MCF 10A (cell line): ENCODE measurements around the gene GLIS2. TPM values are rescaled to one million over a fixed set of nuclear protein-coding genes. Genes with fewer than 3 reads are reported as not detected.
A peak's percentile ranks its signal among the peaks of the same experiment; 100 is the strongest.

Experiments used
- BruUV-seq: library from RNA; stranded (reverse); fragments of 400-500 nt; replicated peaks from 2 replicates; lab custom pipeline; 2021; lab: Mats Ljungman, UMichigan
- CTCF ChIA-PET: fragments of 300-600 bp; sonication (Branson Sonifier 250); formaldehyde crosslinking; extraction: SDS; loops from one replicate; lab custom pipeline; 2021; ENCODE audit warnings: antibody characterized with exemption, inconsistent platforms; lab: Yijun Ruan, JAX
- POLR2A ChIA-PET: fragments of 300-600, 350-650 bp; sonication (Branson Sonifier 250); formaldehyde crosslinking; extraction: SDS; loops from one replicate; lab custom pipeline; 2020; ENCODE audit warnings: antibody characterized with exemption, inconsistent platforms; lab: Yijun Ruan, JAX
- DNase-seq: peaks from one replicate; pipeline ENCODE4 v3.0.0-alpha.2; 2018; ENCODE audit not compliant: unreplicated experiment
- H3K27ac Mint-ChIP-seq: one replicate; pipeline ENCODE4 v1.8.0; 2022; ENCODE audit warnings: mild to moderate bottlenecking, low read depth, mixed read lengths; ENCODE audit not compliant: unreplicated experiment
- H3K27me3 Mint-ChIP-seq: one replicate; pipeline ENCODE4 v1.8.0; 2022; ENCODE audit warnings: mixed read lengths; ENCODE audit not compliant: insufficient read depth, unreplicated experiment
- H3K36me3 Mint-ChIP-seq: one replicate; pipeline ENCODE4 v1.8.0; 2022; ENCODE audit warnings: mild to moderate bottlenecking, moderate library complexity, mixed read lengths; ENCODE audit not compliant: insufficient read depth, unreplicated experiment
- H3K4me1 Mint-ChIP-seq: one replicate; pipeline ENCODE4 v1.8.0; 2022; ENCODE audit warnings: mixed read lengths; ENCODE audit not compliant: insufficient read depth, unreplicated experiment
- H3K4me3 Mint-ChIP-seq: one replicate; pipeline ENCODE4 v1.8.0; 2022; ENCODE audit warnings: mild to moderate bottlenecking, moderate library complexity, mixed read lengths; ENCODE audit not compliant: unreplicated experiment
- H3K9me3 Mint-ChIP-seq: one replicate; pipeline ENCODE4 v1.8.0; 2022; ENCODE audit warnings: mixed read lengths; ENCODE audit not compliant: unreplicated experiment
- CTCF ChIP-seq: fragments of 200-600 bp; IDR thresholded peaks from one replicate; pipeline ENCODE4 v1.8.0; 2022; ENCODE audit warnings: antibody characterized with exemption, mild to moderate bottlenecking; ENCODE audit not compliant: unreplicated experiment
- intact Hi-C: fragments of 100-400 bp; cut with micrococcal nuclease; formaldehyde crosslinking; loops from 2 replicates; pipeline ENCODE4 v1.14.1; 2022
- total RNA-seq: library from RNA; stranded (reverse); gene quantifications from 2 replicates; pipeline ENCODE4 v1.2.3, GENCODE V29; 2022

The GLIS2 gene
- total RNA-seq, 1 experiment from 2014 or later: 14.7 TPM

GRCh38 chr16:4370570-4371356 is 54.9 kb downstream of the GLIS2 start:
- no peaks in the 10 kb centered on the region for H3K36me3 Mint-ChIP-seq
- no peak overlapping the region for H3K4me3 Mint-ChIP-seq
- peaks cover 21% of the 10 kb centered on the region for H3K4me1 Mint-ChIP-seq
- H3K27me3 Mint-ChIP-seq: no peaks in the 10 kb centered on the region
- TF ChIP-seq CTCF: no peak
- BruUV-seq: no TSS peak
- intact Hi-C loops: no loop called here
- ChIA-PET CTCF (interaction anchor here (0.7 to 14.1 kb wide), 3 partner anchors 11 to 30 kb away, joined by 3 to 263 read pairs (median 13); no protein-coding TSS in a partner anchor), POLR2A (interaction anchor here (0.6 kb wide), 1 partner anchor 388 kb away, joined by 3 read pairs; no protein-coding TSS in a partner anchor)
- no peak overlapping the region for H3K27ac Mint-ChIP-seq
- H3K9me3 Mint-ChIP-seq: no peaks in the 10 kb centered on the region
- no peak for DNase-seq

- H3K4me3 Mint-ChIP-seq: peak within 1 kb of the TSS; percentile 69
- peak; percentile 68 for DNase-seq
- peaks cover 24% of the 10 kb centered on the region for H3K4me1 Mint-ChIP-seq
- intact Hi-C loops: no loop called here
- POLR2A ChIA-PET: interaction anchor here (0.6 kb wide), 1 partner anchor 389 kb away, joined by 3 read pairs; no protein-coding TSS in a partner anchor
- no peaks in the 10 kb centered on the region for H3K9me3 Mint-ChIP-seq
- no peak within 1 kb of the TSS for H3K27ac Mint-ChIP-seq
- TF ChIP-seq CTCF: no peak
- CTCF ChIA-PET: interaction anchor here (2.4 to 14.1 kb wide), 2 partner anchors 12 to 30 kb away, joined by 13 to 263 read pairs; no protein-coding TSS in a partner anchor
- BruUV-seq: no TSS peak
- no peaks in the 10 kb centered on the region for H3K36me3 Mint-ChIP-seq
- no peaks in the 10 kb centered on the region for H3K27me3 Mint-ChIP-seq
These were observed 55.6 kb downstream of the GLIS2 start, which contains the start of gene VASN for GRCh38 chr16:4371357-4372000. TSS of gene VASN (plus strand) at chr16:4371848. CDS start at chr16:4380878, 9,030 bp downstream.

GRCh38 chr16:4372001-4372577 is 56.2 kb downstream of the GLIS2 start:
- H3K27ac Mint-ChIP-seq: no peak overlapping the region
- H3K27me3 Mint-ChIP-seq: no peaks in the 10 kb centered on the region
- peak; percentile 29 for DNase-seq
- TSS peak; percentile 70 for BruUV-seq
- TF ChIP-seq CTCF: no peak
- ChIA-PET POLR2A (interaction anchor here (1.4 kb wide), 1 partner anchor 17 kb away, joined by 6 read pairs; no protein-coding TSS in a partner anchor), CTCF (interaction anchor here (4.0 kb wide), 1 partner anchor 31 kb away, joined by 47 read pairs; no protein-coding TSS in a partner anchor)
- no peaks in the 10 kb centered on the region for H3K36me3 Mint-ChIP-seq
- no peaks in the 10 kb centered on the region for H3K9me3 Mint-ChIP-seq
- H3K4me3 Mint-ChIP-seq: peak overlapping the region; percentile 69
- peaks cover 24% of the 10 kb centered on the region for H3K4me1 Mint-ChIP-seq
- intact Hi-C loops: no loop called here
